CD4-positive, alpha-beta T cell treated with Interleukin-21 for 1 hour (primary cell): ENCODE data around the gene OR10Z1.

Experiments used
- DNase-seq: peaks from one replicate; pipeline ENCODE4 v3.0.0-alpha.2; 2020

Gene OR10Z1

GRCh38 chr1:158604968-158605367 lies at the start of gene OR10Z1:
OR10Z1 (plus strand) TSS chr1:158605268; CDS start chr1:158606439, 1,171 bp downstream.
- no peak for DNase-seq

- DNase-seq: no peak
Measured at GRCh38 chr1:158559696-158560095, 45.4 kb upstream of the OR10Z1 start.

DNA sequence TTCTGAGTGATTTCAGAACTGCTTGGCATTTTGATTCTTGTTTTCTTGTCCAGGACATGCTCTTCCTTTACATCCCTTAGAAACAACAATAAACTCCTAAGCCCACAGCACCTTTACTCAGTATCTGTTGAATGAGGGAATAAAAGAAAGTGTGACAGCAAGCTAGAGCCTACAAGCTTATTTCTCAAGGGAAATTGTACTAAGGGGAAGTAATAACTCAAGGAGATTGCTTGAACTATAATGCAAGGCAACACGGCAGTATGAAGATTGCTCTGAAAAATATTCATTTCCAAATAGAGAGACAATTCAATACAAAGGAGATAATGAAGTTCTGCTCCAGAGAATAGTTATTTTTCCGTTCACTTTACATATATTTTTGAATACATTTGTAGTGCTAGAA lies 41.2 kb upstream of the OR10Z1 start:
- DNase-seq: no peak

- DNase-seq: no peak
Measured at GRCh38 chr1:158564608-158565007, 40.5 kb upstream of the OR10Z1 start.

DNA sequence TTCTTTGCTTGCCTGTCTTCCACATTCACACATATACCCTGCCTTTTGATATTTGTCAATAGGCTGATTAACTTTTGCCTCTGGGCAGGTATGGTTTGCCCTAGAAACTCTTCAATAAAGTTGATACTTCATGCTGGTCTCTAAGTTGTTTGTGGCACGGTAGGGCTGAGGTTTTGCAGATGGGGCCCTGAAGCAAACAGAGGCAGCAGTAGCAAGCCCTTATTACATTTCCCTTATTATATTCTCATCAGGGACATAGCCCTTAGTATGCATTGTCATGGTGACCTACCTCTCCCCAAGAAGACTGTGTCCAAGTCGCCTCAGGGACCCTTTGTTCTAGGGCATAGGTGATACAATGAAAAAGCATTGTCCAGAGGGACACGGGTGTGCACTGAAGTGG lies 34.6 kb upstream of the OR10Z1 start, which contains the start of gene OR6P1:
Gene OR6P1 (minus strand): TSS at position 101 of the 400 bp plus-strand sequence. CDS start 6,976 bp downstream, outside the sequence.
- DNase-seq: no peak

GRCh38 chr1:158572226-158572625 lies 32.8 kb upstream of the OR10Z1 start:
- no peak for DNase-seq

DNA sequence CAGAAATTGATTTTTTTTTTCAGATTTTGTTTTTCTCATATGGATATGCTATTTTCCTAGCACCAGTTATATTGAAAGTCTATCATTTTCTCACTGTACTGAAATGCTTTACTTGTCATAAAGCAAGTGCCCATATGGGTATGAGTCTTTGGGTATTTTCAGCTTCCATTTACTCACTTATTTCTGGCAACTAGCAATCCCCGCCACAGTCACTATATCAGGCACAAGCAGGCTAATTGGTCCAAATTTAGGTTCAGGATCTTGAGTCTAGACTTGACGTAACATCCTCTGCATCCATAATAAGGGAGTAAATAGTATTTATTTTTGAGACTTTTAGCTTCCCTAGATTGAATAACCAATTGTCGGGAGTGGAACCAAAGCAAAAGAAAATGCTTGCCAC lies 27.5 kb upstream of the OR10Z1 start:
- DNase-seq: no peak

GRCh38 chr1:158579733-158580132 lies 25.3 kb upstream of the OR10Z1 start, which contains the start of gene OR10X1:
OR10X1 (minus strand) TSS chr1:158579899; CDS start chr1:158579899, 0 bp downstream.
- DNase-seq: no peak

- no peak for DNase-seq
Measured at GRCh38 chr1:158583962-158584361, 21.1 kb upstream of the OR10Z1 start.

GRCh38 chr1:158586942-158587341 lies 18.1 kb upstream of the OR10Z1 start:
- DNase-seq: no peak

DNA sequence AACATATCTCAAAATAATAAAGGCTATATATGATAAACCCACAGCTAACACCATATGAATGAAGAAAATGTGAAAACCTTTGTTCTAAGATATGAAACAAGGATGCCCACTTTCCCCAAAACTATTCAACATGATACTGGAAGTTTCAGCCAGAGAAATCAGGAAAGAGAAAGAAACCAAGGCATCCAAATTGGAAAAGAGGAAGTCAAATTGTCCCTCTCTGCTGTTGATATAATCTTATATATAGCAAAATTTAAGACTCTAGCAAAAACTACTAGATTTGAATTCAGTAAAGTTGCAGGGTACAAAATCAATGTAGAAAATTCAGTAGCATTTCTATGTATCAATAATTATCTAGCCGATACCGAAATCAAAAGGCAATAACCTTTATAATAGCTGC lies 4.3 kb upstream of the OR10Z1 start:
- no peak for DNase-seq

DNA sequence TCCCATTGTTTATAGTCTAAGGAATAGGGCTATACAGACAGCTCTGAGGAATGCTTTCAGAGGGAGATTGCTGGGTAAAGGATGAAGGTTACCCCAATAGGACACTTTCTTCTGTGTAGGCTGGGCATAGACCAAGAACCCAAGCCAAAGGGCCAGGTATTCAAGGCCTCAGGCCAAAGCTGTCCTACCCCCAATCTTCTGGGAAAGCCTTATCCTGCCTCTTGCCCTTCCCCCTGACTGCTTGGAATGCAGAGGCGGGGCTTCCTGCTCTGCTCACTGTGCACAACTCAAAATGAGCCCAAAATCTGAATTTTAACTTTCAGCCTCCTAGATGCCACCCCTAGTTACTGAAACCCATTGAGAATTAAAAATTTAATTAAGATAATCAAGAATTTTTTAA lies 2.2 kb downstream of the OR10Z1 start:
- no peak for DNase-seq

- no peak for DNase-seq
Measured at GRCh38 chr1:158611916-158612315, 6.8 kb downstream of the OR10Z1 start.

GRCh38 chr1:158613764-158614163 lies 8.7 kb downstream of the OR10Z1 start:
- DNase-seq: no peak

DNA sequence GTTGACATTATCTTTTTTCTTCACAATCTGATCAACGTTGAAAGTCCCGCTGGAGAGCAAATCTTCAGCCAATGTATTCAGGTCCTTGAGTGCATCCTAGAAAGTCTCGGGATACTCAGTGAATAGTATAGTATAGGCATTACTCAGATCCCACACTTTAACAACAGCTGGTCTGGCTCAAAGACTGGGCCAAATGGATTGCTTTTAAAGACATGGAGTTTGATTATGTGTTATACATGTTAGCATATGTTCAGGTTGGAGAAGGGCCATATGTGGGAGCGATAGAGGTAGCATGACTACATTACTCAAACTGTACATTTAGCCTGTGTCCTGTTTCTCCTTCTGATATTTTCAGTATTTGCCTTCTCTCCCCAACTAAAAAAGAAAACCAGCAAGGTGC lies 33.1 kb downstream of the OR10Z1 start:
- DNase-seq: no peak

- DNase-seq: no peak
Measured at GRCh38 chr1:158638904-158639303, 33.8 kb downstream of the OR10Z1 start.

DNA sequence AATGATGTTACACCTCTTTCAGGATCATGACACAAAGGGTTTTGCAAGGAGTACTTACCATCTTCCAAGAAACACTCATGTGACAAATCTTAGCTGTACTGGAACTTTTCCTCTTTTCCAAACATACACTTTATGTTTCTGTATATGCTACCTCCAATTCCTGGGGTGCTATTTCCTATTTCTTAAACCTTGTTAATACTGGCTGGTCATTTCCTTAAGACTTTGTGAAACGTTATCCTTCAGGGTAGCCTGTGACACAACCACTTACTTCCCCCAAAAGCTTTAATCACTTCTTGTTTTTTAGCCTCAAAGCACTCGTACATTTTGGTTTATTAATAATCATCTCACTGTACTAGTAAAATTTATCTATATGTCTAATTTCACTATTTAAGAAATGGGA lies 39.4 kb downstream of the OR10Z1 start:
- no peak for DNase-seq

DNA sequence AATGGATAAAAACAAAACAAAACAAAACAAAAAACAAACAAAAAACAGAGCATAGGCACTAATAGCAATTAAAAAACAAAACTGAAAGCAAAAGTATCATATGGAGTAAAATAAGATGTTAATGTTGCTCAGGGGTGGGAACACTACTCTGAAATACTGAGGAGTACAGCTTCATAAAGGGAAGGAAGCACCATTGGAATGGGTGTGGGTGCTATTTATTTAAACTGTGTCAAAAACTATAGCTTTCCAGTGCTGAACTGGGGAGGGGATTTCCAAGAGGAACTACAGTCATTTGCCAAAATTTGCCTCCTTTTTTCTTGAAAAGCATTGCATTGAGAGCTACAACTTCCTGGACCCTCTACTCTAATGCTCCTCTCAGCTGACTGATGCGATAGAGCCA lies 41.4 kb downstream of the OR10Z1 start:
- DNase-seq: peak; percentile 5

DNA sequence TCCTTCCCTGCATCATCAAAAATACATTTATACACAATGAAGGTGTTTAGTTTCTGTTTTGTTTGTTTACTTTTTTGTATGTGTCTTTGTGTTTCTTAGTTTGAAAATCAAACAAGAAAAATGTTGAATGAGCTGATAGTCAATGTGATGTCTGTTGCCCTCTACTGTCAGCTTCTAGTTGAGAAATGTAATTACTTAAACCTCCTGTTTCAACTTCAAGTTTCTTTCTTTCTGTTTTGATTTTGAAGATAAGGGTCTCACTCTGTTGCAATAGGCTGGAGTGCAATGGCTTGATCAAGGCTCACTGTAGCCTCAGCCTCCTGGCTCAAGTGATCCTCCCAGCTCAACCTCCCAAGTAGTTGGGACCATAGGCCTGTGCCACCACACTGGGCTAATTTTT lies 44.0 kb downstream of the OR10Z1 start:
- DNase-seq: no peak

- DNase-seq: no peak
Measured at GRCh38 chr1:158652721-158653334, 47.8 kb downstream of the OR10Z1 start.

- DNase-seq: no peak
Measured at GRCh38 chr1:158654086-158654485, 49.0 kb downstream of the OR10Z1 start.

DNA sequence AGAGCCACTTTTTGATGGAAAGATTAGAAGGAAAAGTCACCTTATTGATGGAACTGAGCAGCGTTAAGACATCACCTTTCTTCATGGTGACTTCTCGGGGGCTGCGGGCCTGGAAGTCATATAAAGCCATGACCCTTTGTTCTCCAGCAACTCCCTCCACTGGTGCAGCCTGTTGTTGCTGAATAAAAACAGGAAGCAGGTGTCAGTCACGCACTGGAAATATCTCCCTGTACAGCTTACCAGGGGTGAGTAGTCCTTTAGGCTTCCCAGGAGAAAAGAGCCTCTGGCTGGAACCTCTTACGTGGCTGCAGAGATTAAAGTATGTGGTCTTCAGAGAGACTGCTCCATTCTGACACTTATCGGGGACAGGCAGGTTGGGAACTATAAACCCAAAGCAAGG lies 49.5 kb downstream of the OR10Z1 start:
- no peak for DNase-seq
